Head of caudate nucleus (tissue), 42 donors: Measurements from ENCODE around the gene TMA16.
"Not testable (repeated sequence)": the region's sequence is repeated elsewhere in the genome, so short reads cannot be mapped to it uniquely, and the experiment has no call there.

ENCODE experiments used
- DNase-seq, 42 donors: peaks; one replicate each; pipeline versions ENCODE4 v3.0.0 to v3.0.0-alpha.2; 2020 to 2021; ENCODE audit warnings: mixed read lengths in 7 of 42
- intact Hi-C: fragments of 100-400 bp; cut with DNase I; formaldehyde crosslinking; loops from one replicate; pipeline ENCODE4 v1.15.0; 2022

TMA16 gene

DNA sequence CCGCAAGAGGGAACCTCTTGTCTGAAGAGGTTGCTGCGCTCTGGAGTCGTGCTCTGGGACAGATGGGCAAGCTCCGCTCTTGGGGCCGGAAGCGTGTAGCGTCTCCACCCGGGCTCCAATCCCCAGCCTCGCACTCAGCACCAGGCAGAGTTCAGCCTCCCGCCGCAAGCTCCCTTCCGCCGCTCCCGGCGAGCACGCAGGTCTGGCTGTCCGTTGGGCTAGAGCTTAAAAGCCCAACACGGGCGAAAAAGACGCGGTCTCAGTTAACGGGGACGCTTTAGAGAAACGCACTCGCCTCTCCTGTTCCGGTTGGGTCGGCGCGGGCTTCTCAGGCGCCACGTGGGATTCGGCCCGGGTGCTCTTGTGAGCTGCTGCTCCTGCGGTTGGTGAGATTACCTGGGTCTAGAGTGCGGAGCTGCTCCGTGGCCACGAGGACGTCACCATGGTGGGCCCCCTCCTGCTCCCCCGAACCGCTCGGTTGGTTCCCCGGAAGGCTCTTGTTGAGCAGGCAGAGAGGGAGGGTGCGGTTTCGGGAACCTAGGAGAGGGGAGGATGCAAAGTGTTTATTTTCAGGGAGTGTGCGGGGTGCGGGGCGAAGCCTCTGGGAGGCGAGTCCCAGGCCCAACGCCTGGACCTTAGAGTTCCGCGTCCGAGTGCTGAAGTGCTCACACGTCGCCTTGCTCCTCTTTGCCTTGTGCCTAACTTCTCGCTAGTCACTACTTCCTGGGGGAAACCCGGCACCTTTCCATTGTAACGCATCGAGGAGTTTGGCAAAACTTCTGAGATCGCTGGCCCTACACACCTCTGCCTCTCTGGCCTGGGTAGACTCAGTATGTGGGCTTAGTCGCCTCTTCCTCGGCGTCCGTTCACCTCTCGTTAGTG, at the start of gene TMA16:
Gene TMA16, plus strand, starts transcription at position 331 of the 882 bp plus-strand sequence. Its CDS starts 112 bp downstream, at position 443.
- intact Hi-C loops = no loop called here
- peak; percentile 72 to 94 (median 85) for DNase-seq

DNA sequence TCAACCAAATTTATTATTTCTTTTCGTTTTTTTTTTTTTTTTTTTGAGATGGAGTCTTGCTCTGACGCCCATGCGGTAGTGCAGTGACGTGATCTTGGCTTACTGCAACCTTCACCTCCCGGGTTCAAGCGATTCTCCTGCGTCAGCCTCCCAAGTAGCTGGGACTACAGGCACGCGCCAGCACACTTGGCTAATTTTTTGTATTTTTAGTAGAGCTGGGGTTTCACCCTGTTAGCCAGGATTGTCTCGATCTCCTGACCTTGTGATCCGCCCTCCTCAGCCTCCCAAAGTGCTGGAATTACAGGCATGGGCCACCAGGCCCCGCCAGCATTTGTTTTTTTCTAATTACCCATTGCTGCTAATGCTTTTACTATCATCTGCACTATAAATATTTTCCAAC, 47.5 kb upstream of the TMA16 start:
- DNase-seq, intact Hi-C loops: not testable (repeated sequence)

DNA sequence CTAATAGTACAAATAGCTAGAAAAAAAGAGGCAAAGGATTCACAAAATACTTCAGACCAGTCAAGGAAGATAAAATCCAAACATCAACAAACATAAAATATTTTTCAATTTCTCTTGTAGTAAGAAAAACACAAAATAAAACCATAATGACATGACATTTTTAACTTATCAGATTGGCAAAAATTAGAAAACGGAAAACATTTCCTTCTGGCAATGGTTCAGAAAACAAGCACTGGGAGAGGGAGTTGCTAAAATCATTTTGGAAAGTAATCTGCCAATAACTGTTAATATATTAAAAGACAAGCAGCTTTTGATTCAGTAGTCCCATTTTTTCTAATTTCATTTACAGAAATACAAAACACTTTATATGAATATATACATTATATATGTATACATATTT, 47.0 kb upstream of the TMA16 start:
- intact Hi-C loops = no loop called here
- DNase-seq = no peak

DNA sequence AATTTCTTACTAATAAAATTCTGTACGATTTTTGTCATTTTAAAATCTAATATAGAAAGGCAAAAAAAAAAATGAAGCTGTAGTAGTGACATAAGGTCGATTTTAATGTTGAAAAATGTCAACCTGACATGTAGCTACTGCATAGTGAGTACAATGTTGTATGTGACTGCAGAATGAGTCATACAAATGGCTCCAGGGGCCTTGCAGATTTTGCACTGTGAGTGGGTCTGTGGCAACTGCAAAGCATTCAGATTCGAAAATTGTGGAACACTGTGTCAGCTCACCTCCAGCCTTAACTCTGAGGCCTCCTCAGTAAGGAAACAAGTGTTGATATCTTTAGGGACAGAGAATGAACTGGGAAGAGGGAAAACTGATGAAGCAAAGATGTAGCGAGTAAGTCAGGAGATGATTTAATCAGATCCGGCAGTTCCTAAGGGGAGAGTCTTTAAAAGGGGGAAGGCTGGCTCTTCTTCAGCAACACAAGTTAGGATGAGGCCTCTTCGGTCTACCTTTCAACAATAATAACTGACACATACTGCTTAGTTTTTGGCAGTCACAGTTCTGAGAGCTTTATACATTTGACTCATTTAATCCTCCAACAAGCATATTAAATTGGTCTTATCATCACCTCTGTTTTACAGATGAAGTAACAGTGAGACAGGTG, 45.8 kb upstream of the TMA16 start:
- intact Hi-C loops = no loop called here
- DNase-seq = peak in 25 of 42 donors; percentile 2 to 66 (median 26)

DNA sequence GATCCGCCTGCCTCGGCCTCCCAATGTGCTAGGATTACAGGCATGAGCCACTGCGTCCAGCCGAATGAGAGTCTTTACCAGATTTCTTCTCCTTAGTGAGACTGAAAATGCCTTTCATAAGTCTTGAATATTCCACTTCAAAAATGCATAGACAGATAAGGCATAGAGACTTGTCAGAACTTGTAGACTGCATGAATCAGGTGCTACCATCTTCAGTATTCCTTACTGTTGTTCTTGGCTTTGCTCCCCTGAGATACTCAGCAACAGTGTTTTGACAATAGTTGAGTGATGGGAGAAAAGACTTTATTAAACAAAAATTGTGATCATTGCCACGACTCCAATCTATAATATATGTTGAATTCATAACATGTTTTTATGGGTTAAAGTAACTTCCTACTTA, 31.9 kb upstream of the TMA16 start:
- intact Hi-C loops = no loop called here

DNA sequence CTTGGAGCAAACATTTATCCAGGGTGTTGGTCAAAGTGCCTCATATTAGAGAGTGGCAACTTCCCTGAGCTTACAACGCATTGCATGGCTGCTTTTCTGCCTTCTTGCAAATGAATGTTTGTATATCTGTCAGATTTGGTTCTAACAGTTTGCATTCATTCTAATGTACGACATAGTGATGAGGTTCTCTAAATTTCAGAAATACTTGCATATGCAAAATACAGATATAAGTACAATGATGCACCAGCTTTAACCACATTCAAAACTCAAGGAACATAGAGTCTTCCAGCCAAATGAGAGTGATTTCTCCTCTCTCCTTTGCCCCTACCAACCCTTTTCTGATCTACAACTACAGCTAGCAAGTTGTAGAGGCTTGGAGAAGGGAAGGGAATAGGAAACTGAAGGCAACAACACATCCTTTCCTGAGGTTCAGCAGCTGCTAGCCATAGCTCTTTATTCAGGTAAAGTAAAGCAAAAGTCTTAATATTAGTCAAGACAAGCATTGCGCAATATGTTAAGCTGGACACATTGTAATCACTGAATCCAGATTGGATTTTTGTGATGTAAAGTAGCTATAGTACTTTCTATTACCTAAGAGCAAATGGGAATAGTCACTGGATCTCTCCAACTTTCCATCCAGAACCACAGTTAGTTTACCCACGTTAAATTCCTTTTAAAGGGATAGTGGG, 27.3 kb upstream of the TMA16 start:
- intact Hi-C loops = no loop called here
- no peak for DNase-seq

More for the DNA sequence above, 31.9 kb upstream of the TMA16 start:
- DNase-seq = no peak

DNA sequence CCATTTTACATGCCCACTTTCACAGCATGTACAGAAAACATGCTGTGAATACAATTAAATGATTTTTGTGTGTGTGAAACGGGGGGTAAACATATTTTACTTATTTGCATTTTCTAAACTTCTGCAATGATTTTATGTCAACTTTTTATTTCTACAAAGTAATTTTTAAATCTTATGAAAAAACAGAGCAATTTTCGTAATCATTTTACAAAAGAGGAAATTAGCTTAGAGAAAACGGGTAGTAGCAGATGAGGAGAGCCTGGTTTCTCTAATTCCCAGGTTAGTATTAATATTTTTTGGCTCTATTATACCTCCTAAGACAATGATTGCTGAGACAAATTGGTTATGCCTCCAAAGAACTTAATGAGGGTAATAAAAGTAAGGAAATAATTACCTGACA, 24.1 kb upstream of the TMA16 start:
- intact Hi-C loops = no loop called here
- DNase-seq = no peak

DNA sequence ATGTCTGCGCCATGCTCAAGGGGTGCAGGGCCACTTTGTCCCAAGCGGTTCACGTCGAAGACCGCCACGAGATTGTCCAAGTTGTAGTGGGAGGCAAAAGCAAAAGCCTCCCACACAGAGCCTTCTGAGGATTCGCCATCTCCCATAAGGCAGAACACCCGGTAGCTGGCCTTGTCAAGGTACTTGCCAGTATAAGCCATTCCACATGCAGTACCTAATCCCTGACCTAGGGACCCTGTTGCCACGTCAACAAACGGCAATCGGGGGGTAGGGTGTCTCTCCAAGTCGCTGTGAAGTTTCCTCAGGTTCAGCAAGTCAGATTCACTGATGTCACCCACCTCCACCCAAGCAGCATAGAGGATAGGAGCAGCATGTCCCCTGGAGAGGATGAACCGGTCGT, 21.4 kb upstream of the TMA16 start:
- DNase-seq = no peak
- intact Hi-C loops = no loop called here

DNA sequence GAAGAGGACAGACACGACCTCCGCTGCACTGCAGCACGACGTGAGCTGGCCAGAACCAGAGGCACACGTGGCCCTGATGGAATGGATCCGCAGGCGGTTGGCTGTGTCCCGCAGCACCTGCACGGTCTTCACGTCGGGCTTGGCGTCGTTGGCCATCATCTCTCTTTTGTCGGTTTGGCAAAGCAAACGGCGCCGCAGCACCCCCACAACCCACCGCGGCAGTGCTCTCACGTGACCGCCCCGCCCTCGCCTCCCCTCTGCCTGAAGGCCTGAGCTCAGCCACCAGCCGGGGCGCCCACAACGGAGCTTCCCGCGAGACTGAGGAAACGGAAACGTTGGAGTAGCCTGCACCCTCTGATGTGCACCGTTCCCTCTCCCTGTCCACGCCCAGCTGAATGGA, 20.9 kb upstream of the TMA16 start, which contains the start of gene TKTL2:
Gene TKTL2, minus strand, starts transcription at position 179 of the 400 bp plus-strand sequence. Its CDS starts 20 bp downstream, at position 159.
- intact Hi-C loops = no loop called here
- no peak for DNase-seq

DNA sequence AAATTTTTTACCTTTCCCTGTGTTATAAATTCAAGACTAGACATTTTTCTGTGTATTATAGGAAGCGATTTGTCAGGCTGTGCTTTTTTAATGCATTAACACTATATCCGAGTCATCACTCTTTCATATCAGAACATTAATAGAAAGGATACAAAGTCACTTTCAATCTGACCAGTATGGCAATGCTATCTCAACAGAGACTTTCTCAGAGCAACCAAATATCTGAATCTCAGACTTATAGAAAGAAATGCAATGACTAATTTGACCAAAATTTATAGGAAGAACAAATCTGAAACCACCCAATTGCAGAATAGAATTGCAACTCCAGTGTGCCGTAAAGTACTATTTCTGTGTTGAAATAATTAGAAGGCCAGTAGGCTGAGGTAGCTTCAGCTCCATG, 20.5 kb upstream of the TMA16 start:
- intact Hi-C loops = no loop called here
- DNase-seq = no peak

DNA sequence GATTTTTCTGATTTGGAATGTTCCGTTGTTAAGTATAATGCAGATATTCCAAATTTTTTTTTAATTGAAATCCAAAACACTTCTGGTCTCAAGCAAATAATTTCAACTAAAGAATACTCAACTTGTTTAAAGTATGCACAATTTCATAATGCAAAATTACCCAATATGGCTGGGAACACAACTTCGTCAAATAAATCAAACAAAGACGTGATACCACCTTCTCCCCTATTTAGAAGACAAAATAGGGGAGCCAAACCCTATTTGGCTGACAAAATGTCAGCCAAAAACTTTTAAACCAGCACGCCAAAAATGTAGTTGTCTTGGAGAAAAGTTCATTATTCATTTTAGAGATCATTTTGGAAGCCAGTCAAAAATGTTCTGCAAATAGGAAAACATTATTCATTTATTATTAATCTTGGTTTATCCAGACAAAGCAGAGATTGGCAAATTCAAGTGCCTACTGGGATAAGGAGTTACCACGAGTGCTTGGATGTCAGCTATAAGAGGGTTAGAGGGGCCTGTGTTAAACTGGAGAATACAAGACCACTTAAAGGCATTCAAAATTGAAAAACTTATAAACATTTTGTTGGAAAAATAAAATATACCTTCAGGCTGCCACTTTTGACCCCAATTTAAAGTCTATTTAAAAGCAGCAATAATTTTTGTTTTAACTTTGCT, 17.6 kb upstream of the TMA16 start:
- intact Hi-C loops = no loop called here
- DNase-seq = no peak

DNA sequence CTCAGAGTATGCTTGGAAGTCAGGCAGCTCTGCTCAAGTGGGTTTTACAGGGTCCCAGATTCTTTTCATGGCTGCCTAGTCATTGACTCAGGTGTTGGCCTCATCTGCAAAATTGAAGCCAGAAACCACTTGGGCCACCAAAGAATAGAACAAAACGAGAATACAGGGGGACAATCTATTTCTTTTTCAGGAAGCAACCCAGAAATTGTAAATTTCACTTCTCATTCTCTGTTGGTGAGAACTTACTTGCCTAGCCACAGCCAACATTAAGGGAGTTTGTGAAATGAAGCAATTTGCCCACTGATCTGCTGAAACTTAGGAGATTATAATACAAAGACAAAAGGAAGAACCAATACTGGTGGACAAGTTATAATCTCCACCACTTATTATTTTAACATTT, 12.3 kb upstream of the TMA16 start:
- no peak for DNase-seq
- intact Hi-C loops = loop anchor here (10.0 kb wide), 1 partner anchor 1263 kb away; no protein-coding TSS in a partner anchor

DNA sequence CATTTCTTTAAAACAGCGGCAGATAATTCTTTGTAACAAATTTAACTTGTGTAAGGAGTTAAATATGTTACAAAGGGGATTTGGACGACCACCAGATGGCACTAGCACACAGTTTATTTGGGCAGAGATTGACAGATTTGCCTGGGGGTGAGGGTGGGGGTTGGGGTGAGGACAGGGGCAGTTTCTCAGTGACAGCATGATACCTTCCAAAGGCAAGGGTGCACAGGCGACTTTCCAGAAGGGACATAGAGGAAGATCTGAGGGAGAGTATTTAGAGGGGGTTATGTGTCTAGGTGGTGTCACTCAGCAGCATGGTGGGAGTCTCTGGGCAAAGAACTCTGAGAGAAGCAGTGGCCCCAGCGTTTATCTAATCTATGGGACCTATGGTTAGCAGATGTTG, 9.6 kb upstream of the TMA16 start:
- DNase-seq = peak in 35 of 42 donors; percentile 4 to 87 (median 56)
- intact Hi-C loops = loop anchor here (10.0 kb wide), 1 partner anchor 1260 kb away; no protein-coding TSS in a partner anchor

DNA sequence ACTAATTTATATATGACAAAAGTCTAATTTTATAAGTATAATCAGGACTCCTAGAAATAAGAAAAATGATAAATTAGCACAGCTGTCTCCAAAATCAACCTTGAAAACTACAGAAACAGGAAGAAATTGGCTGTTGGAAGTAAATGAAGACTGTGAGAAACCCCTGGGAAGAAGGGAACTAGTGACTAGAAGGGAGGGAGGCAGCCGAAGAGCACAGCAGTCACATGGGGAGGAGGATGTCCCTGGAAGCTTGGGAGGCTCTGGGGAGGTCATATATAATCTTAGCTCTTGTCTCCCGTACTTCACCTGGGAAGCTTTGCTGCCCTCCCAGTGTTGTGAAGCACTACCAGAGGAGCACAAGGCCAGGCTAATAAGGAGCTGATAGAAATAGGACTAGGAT, 8.9 kb upstream of the TMA16 start:
- intact Hi-C loops = loop anchor here (10.0 kb wide), 1 partner anchor 1259 kb away; no protein-coding TSS in a partner anchor
- no peak for DNase-seq

DNA sequence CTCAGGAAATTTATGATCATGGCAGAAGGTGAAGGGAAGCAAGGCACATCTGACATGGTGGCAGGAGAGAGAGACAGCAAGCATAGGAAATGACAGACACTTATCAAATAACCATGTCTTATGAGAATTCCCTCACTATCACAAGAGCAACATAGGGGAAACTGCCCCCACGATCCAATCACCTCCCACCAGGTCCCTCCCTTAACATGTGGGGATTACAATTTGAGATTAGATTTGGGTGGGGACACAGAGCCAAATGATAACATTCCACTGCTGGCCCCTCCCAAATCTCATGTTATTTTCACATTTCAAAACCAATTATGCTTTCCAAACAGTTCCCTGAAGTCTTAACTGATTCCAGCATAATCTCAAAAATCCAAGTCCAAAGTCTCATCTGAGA, 8.2 kb upstream of the TMA16 start:
- intact Hi-C loops = loop anchor here (2.0 to 10.0 kb wide), 2 partner anchors 58 to 1258 kb away; no protein-coding TSS in a partner anchor
- no peak for DNase-seq

DNA sequence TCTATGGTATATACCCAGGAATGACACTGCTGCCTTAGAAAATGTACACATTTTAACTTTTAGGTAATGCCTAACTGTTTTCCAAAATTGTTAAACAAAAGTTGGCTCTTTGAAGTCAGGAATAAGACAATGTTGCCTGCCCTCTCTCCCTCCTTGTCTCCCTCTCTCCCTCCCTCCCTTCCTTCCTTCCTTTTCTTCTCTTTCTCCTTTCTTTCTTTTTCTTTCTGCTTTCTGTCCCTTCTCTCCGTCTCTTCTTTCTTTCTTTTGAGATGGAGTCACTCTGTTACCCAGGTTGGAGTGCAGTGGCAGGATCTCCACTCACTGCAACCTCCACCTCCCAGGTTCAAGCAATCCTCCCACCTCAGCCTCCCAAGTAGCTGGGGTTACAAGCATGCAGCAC, 4.6 kb upstream of the TMA16 start:
- intact Hi-C loops = loop anchor here (10.0 kb wide), 1 partner anchor 1255 kb away; no protein-coding TSS in a partner anchor
- no peak for DNase-seq

DNA sequence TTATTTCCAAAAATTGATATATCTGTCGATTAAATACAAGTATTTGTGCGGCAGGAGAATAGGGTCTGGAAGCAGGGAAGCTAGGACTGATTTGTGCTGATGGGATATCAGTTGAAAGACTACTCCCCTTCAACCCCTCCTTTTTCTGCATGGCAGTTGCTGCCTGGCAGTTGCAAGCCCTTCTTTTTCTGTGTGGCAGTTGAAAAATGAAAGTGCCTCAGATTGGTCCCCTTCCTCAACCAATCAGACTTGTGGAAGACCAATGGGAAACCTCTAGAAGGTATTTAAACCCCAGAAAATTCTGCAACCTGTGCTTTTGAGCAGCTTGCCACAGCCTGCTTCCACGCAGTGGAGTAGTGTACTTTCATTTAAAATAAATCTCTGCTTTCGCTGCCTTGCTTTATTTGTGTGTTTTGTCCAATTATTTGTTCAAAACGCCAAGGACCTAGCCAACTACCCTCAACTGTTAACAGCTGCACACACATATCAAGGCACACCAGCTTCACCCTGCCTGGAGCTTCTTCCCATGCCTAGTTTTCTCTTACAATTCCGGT, 1.5 kb upstream of the TMA16 start:
- DNase-seq = peak in 1 of 42 donors; percentile 24
- intact Hi-C loops = no loop called here

DNA sequence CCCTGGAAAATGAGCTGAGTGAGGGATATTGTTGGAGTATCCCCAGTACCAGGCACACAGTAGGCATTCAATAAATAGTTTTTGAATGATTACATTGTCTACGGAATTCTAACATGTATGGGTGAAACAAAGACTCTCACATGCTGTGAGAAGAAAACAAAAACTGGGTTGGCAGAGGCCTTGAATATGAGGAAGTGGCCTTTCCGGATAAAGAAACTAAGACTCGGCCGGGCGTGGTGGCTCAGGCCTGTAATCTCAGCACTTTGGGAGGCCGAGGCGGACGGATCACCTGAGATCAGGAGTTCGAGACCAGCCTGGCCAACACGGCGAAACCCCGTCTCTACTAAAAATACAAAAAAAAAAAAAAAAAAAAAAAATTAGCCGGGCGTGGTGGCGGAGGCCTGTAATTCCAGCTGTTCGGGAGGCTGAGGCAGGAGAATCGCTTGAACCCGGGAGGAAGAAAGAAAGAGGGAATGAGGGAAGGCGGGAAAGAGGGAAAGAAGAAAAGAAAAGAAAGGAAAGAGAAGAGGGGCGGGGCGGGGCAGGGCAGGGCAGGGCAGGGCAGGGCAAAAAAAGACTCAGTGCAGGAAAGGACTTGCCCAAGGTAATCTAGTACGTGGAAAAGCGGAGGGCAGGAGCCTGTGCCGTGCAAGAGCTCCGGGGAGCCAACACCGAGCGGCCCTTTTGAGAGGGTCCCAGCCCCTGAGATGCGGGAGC, 689 bp upstream of the TMA16 start:
- peak in 16 of 42 donors; percentile 7 to 57 (median 17) for DNase-seq
- intact Hi-C loops = no loop called here
